HG03159 (cell line): ENCODE data around the gene COG7.
"Not testable (repeated sequence)": the region's sequence is repeated elsewhere in the genome, so short reads cannot be mapped to it uniquely, and the experiment has no call there.

Experiments
- ATAC-seq: cut with Tn5 transposase; IDR thresholded peaks from one replicate; pipeline ENCODE4 v1.9.1; 2021; ENCODE audit warnings: mild to moderate bottlenecking, moderate library complexity; ENCODE audit not compliant: unreplicated experiment

The COG7 gene

GRCh38 chr16:23389201-23389600, 63.8 kb downstream of the COG7 start:
- ATAC-seq: no peak

GRCh38 chr16:23388786-23389185, 64.2 kb downstream of the COG7 start:
- ATAC-seq: no peak

GRCh38 chr16:23387666-23388065, 65.3 kb downstream of the COG7 start:
- no peak for ATAC-seq

- ATAC-seq: no peak
These were observed 67.5 kb downstream of the COG7 start for GRCh38 chr16:23385441-23385840.

GRCh38 chr16:23384878-23385277, 68.1 kb downstream of the COG7 start:
- ATAC-seq: no peak

GRCh38 chr16:23383881-23384280, 69.1 kb downstream of the COG7 start:
- no peak for ATAC-seq

- ATAC-seq: no peak
These were observed 70.7 kb downstream of the COG7 start for GRCh38 chr16:23382279-23382678.

- not testable (repeated sequence) for ATAC-seq
These were observed 71.3 kb downstream of the COG7 start for GRCh38 chr16:23381702-23382101.

GRCh38 chr16:23380501-23380951, 72.5 kb downstream of the COG7 start:
- no peak for ATAC-seq

- ATAC-seq: no peak
These were observed 73.3 kb downstream of the COG7 start for GRCh38 chr16:23379707-23380106.

- no peak for ATAC-seq
These were observed 74.1 kb downstream of the COG7 start for GRCh38 chr16:23378921-23379320.

GRCh38 chr16:23378256-23378655, 74.7 kb downstream of the COG7 start:
- no peak for ATAC-seq

GRCh38 chr16:23377071-23377931, 75.7 kb downstream of the COG7 start:
- ATAC-seq: no peak

- ATAC-seq: no peak
These were observed 77.3 kb downstream of the COG7 start for GRCh38 chr16:23375643-23376042.

- no peak for ATAC-seq
These were observed 78.1 kb downstream of the COG7 start for GRCh38 chr16:23374721-23375510.

GRCh38 chr16:23373436-23374219, 79.4 kb downstream of the COG7 start:
- no peak for ATAC-seq

- ATAC-seq: no peak
These were observed 81.6 kb downstream of the COG7 start for GRCh38 chr16:23371368-23371767.

- ATAC-seq: no peak
These were observed 83.6 kb downstream of the COG7 start for GRCh38 chr16:23369416-23369815.

GRCh38 chr16:23368469-23368868, 84.5 kb downstream of the COG7 start:
- no peak for ATAC-seq

GRCh38 chr16:23367988-23368387, 85.0 kb downstream of the COG7 start:
- no peak for ATAC-seq

- ATAC-seq: no peak
These were observed 85.4 kb downstream of the COG7 start for GRCh38 chr16:23367564-23367963.
